Measurements from ENCODE around the gene OFD1. TPM values are rescaled to one million over a fixed set of nuclear protein-coding genes. Genes with fewer than 3 reads are reported as not detected.

The OFD1 gene
- total and polyA plus RNA-seq, 2 donors (not counting 3 experiments of a cell fraction or from before 2014, with no cell fraction given), result 4.7 to 12.0 TPM

DNA sequence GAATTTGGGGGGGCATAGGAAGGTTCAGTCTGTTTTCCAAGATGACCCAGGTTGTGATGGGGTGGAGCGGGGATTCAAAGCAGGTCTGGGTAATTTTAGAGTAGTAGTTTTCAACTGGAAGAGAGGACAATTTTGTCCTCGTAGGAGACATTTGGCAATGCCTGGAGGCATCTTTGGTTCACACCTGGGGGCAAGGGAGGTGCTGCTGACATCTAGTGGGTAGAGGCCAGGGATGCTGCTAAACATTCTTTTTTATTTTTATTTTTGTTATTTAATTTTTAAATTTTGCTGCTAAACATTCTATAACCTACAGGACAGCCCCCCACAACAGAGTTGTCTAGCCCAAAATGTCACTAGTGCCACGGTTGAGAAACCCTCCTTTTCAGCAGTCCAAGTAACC, 43.7 kb upstream of the OFD1 start:
- intact Hi-C loops (cut with micrococcal nuclease) (no loop called here), dilution Hi-C loops (cut with MboI; ENCODE audit: extremely low pct_ligation_motif_present, low sequenced_read_pairs) (no loop called here)
- H3K9me3 ChIP-seq (replicated peaks; ENCODE audit: control insufficient read depth, insufficient read depth, low read length), result no peaks in the 10 kb centered on the region
- no peaks in the 10 kb centered on the region for H3K27me3 ChIP-seq (ENCODE audit: control insufficient read depth in 2 of 2, insufficient read depth in 2 of 2, low read length in 2 of 2)
- BruUV-seq (replicated peaks), result no TSS peak
- H3K36me3 ChIP-seq (ENCODE audit: control insufficient read depth in 2 of 2, extremely low read depth in 1 of 2, insufficient read depth in 2 of 2, low read length in 2 of 2), result no peaks in the 10 kb centered on the region
- peak overlapping the region; percentile 72 for H3K4me2 ChIP-seq (ENCODE audit: insufficient read depth, low read length)
- TF ChIP-seq POLR2AphosphoS5 (IDR thresholded peaks at IDR 0.05; ENCODE audit: insufficient read depth, low read depth, low read length), result no peak
- no peak for TF ChIP-seq MAX (IDR thresholded peaks at IDR 0.05; ENCODE audit: insufficient read depth, insufficient read length)
- no peak for TF ChIP-seq POLR2A (IDR thresholded peaks at IDR 0.05; ENCODE audit: low read depth, low read length)
- no peak for TF ChIP-seq JUN (IDR thresholded peaks at IDR 0.05; ENCODE audit: borderline replicate concordance, insufficient read depth, insufficient read length, low read depth)
- no peak for TF ChIP-seq MYC (IDR thresholded peaks at IDR 0.05; ENCODE audit: low read depth, low read length)
- TF ChIP-seq CTCF (IDR thresholded peaks at IDR 0.05; ENCODE audit: extremely low read depth in 1 of 2, insufficient read depth in 1 of 2, low read depth in 1 of 2, low read length in 2 of 2), result no peak
- no peak for TF ChIP-seq EZH2 (IDR thresholded peaks at IDR 0.05; ENCODE audit: borderline replicate concordance, low read depth, low read length, severe bottlenecking)
- no peak for TF ChIP-seq FOS (IDR thresholded peaks at IDR 0.05; ENCODE audit: borderline replicate concordance, insufficient read depth, low read length)
- TF ChIP-seq GATA2 (IDR thresholded peaks at IDR 0.05; ENCODE audit: insufficient read depth, insufficient read length, low read depth, low read length), result no peak
- H2AFZ ChIP-seq (ENCODE audit: low read depth, low read length), result no peak overlapping the region
- ChIA-PET POLR2A (no interaction called here), CTCF (no interaction called here)
- no peaks in the 10 kb centered on the region for H3K9me1 ChIP-seq (replicated peaks; ENCODE audit: control insufficient read depth, extremely low read depth, insufficient read depth, low read length)
- peaks cover 17% of the 10 kb centered on the region for H3K4me1 ChIP-seq (ENCODE audit: control insufficient read depth, extremely low read depth, insufficient read depth, low read length)
- no peak for DNase-seq (ENCODE audit: low read depth, low spot score)
- peaks cover 56% of the 10 kb centered on the region for H3K79me2 ChIP-seq (ENCODE audit: control insufficient read depth, insufficient read depth, low read length)
- no peaks in the 10 kb centered on the region for H4K20me1 ChIP-seq (replicated peaks; ENCODE audit: control insufficient read depth, extremely low read depth, insufficient read depth, low read length)
- no peak overlapping the region for H3K27ac ChIP-seq (ENCODE audit: insufficient read depth, low read depth, low read length)
- no peak for FAIRE-seq
- peak overlapping the region in 1 of 3 experiments; percentile 77 for H3K4me3 ChIP-seq (replicated peaks in 1 of 3; ENCODE audit: insufficient read depth in 1 of 3, low read depth in 1 of 3, low read length in 3 of 3)
- peak overlapping the region; percentile 60 for H3K9ac ChIP-seq (replicated peaks; ENCODE audit: extremely low read depth, insufficient read depth, low read length)
